Stromal cell of bone marrow (primary cell): ENCODE results near the gene CYP2A6.
"Not testable (repeated sequence)": the region's sequence is repeated elsewhere in the genome, so short reads cannot be mapped to it uniquely, and the experiment has no call there.

ENCODE experiments used
- DNase-seq: peaks from one replicate; pipeline ENCODE4 v3.0.0-alpha.2; 2012; ENCODE audit warnings: low read depth

The CYP2A6 gene

GRCh38 chr19:40846722-40847121 is 3.5 kb downstream of the CYP2A6 start:
- not testable (repeated sequence) for DNase-seq

- not testable (repeated sequence) for DNase-seq
Observed at GRCh38 chr19:40843653-40844052, 6.6 kb downstream of the CYP2A6 start.

GRCh38 chr19:40842997-40843652 is 7.1 kb downstream of the CYP2A6 start:
- DNase-seq, result not testable (repeated sequence)

- DNase-seq, result not testable (repeated sequence)
Observed at GRCh38 chr19:40842012-40842411, 8.2 kb downstream of the CYP2A6 start.

- not testable (repeated sequence) for DNase-seq
Observed at GRCh38 chr19:40838477-40838876, 11.8 kb downstream of the CYP2A6 start.

GRCh38 chr19:40836754-40837429 is 13.4 kb downstream of the CYP2A6 start:
- no peak for DNase-seq

- not testable (repeated sequence) for DNase-seq
Observed at GRCh38 chr19:40833728-40834533, 16.3 kb downstream of the CYP2A6 start.

- not testable (repeated sequence) for DNase-seq
Observed at GRCh38 chr19:40832431-40832790, 17.8 kb downstream of the CYP2A6 start.

GRCh38 chr19:40831502-40832430 is 18.5 kb downstream of the CYP2A6 start:
- DNase-seq, result peak; percentile 99

- DNase-seq, result not testable (repeated sequence)
Observed at GRCh38 chr19:40830741-40831140, 19.5 kb downstream of the CYP2A6 start.

GRCh38 chr19:40829205-40829604 is 21.0 kb downstream of the CYP2A6 start:
- no peak for DNase-seq

- DNase-seq, result no peak
Observed at GRCh38 chr19:40827386-40828247, 22.6 kb downstream of the CYP2A6 start.

GRCh38 chr19:40826699-40827385 is 23.4 kb downstream of the CYP2A6 start:
- DNase-seq, result not testable (repeated sequence)

- not testable (repeated sequence) for DNase-seq
Observed at GRCh38 chr19:40826312-40826698, 23.9 kb downstream of the CYP2A6 start.

- DNase-seq, result not testable (repeated sequence)
Observed at GRCh38 chr19:40825460-40826095, 24.7 kb downstream of the CYP2A6 start.

GRCh38 chr19:40824916-40825315 is 25.3 kb downstream of the CYP2A6 start:
- DNase-seq, result not testable (repeated sequence)

- DNase-seq, result not testable (repeated sequence)
Observed at GRCh38 chr19:40822704-40823553, 27.3 kb downstream of the CYP2A6 start.

GRCh38 chr19:40822161-40822560 is 28.1 kb downstream of the CYP2A6 start:
- no peak for DNase-seq
